Neuron (in vitro differentiated cells): Measurements from ENCODE around the gene MPP1.

Source experiments
- H2AFZ ChIP-seq: one replicate; pipeline ENCODE4 v1.6.1; 2013; ENCODE audit warnings: low read depth, mild to moderate bottlenecking, inconsistent platforms, low read length, moderate library complexity
- H3K27me3 ChIP-seq: one replicate; pipeline ENCODE4 v1.6.1; 2013; ENCODE audit warnings: low read length; ENCODE audit not compliant: insufficient read depth
- H3K36me3 ChIP-seq: one replicate; pipeline ENCODE4 v1.6.1; 2013; ENCODE audit warnings: low read length; ENCODE audit not compliant: insufficient read depth
- H3K4me1 ChIP-seq: one replicate; pipeline ENCODE4 v1.6.1; 2013; ENCODE audit warnings: low read length; ENCODE audit not compliant: insufficient read depth
- H3K4me3 ChIP-seq: 2 replicates; pipeline ENCODE4 v1.5.1; 2013; ENCODE audit warnings: mild to moderate bottlenecking, low read length, moderate library complexity
- H3K9me3 ChIP-seq: one replicate; pipeline ENCODE4 v1.6.1; 2013; ENCODE audit warnings: low read length

MPP1 gene

GRCh38 chrX:154729439-154729838 lies 75.8 kb downstream of the MPP1 start:
- no peak overlapping the region for H3K4me3 ChIP-seq
- no peaks in the 10 kb centered on the region for H3K4me1 ChIP-seq
- H2AFZ ChIP-seq, result no peak overlapping the region
- no peaks in the 10 kb centered on the region for H3K9me3 ChIP-seq
- no peaks in the 10 kb centered on the region for H3K36me3 ChIP-seq
- peaks cover 9% of the 10 kb centered on the region for H3K27me3 ChIP-seq
